Measurements from ENCODE around the gene CETN3. TPM values are rescaled to one million over a fixed set of nuclear protein-coding genes. Genes with fewer than 3 reads are reported as not detected.
A peak's percentile ranks its signal among the peaks of the same experiment; 100 is the strongest.

The CETN3 gene
- polyA plus RNA-seq, 3 donors, result 0.59 to 9.0 (median 7.7) TPM

DNA sequence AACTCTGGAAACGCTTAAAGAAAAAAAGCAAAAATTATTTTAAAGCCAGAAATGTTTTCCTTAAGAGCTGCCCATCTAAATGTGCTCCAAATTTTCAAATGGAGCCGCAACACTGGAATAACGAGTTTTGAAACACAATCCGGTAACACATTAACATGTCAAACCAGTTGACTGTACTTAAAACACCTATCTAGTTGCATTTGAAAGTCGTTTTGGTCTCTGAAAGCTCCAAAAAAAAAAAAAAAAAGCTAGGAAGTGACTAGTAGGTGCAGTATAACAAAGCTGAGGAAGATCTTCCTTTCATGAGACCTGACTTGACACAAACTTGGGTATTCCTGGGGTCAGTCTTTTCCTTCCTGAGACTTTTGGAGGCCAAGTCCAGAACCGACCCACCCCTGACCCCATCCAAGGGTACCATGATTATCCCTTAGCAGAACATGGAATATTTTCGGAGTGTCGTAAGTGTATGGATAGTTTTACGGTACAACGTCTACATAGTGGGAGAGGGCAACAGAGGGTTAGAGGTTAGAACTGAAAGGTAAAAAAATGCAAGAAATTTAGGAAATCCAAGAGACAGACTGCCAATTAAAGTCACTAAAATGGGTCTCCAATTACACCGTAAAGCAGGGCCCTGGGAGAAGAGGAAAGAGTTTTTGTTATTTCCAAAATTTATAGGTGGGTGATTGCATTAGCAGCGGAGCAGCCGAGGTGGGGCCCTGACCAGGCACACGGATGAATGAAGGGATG lies 812 bp downstream of the CETN3 start:
- Mint-ChIP-seq H3K36me3 (peaks cover 14 to 19% of the 10 kb centered on the region in 2 donors), H3K4me3 (no peak overlapping the region), H3K9me3 (no peaks in the 10 kb centered on the region), H3K27me3 (ENCODE audit: low read depth in 3 of 3) (peaks cover 0 to 5% (median 0%) of the 10 kb centered on the region in 3 donors), H3K4me1 (peaks cover 3% of the 10 kb centered on the region), H3K27ac (no peak overlapping the region)
- WGBS (ENCODE audit: insufficient coverage), result 0% methylated on average over 5 of the region's 14 CpGs
- Histone ChIP-seq H3K4me1 (ENCODE audit: control insufficient read depth in 1 of 2, insufficient read depth in 2 of 2, low read length in 2 of 2) (peaks cover 13 to 19% of the 10 kb centered on the region in 2 donors), H2AFZ (ENCODE audit: insufficient read depth, low read depth, low read length, poor library complexity, severe bottlenecking) (peak overlapping the region; percentile 99), H3K79me2 (ENCODE audit: insufficient read depth, low read length) (peaks cover 10% of the 10 kb centered on the region), H3K36me3 (replicated peaks in 1 of 2; ENCODE audit: control insufficient read depth in 1 of 2, insufficient read depth in 2 of 2, low read length in 2 of 2) (peaks cover 12 to 27% of the 10 kb centered on the region in 2 donors), H3K27me3 (ENCODE audit: control insufficient read depth in 2 of 2, insufficient read depth in 2 of 2, low read length in 2 of 2) (no peaks in the 10 kb centered on the region), H3K27ac (ENCODE audit: low read depth in 1 of 2, low read length in 2 of 2) (peak overlapping the region; percentile 83 to 96), H3K9me3 (replicated peaks in 1 of 2; ENCODE audit: control insufficient read depth in 1 of 2, insufficient read depth in 1 of 2, low read length in 2 of 2) (no peaks in the 10 kb centered on the region), H3K4me2 (replicated peaks; ENCODE audit: extremely low read depth, low read length, poor library complexity, severe bottlenecking) (peak overlapping the region; percentile 82), H3K4me3 (replicated peaks in 1 of 3; ENCODE audit: low read depth in 2 of 3, low read length in 3 of 3) (peak overlapping the region; percentile 84 to 100 (median 92)), H4K20me1 (ENCODE audit: insufficient read depth, low read length) (no peaks in the 10 kb centered on the region), H3K9ac (ENCODE audit: insufficient read depth, low read length, poor library complexity, severe bottlenecking) (peak overlapping the region; percentile 91)
- intact Hi-C loops (cut with micrococcal nuclease), result no loop called here
- peak in 1 of 3 donors; percentile 3 for DNase-seq
- TF ChIP-seq, protein P1, sequence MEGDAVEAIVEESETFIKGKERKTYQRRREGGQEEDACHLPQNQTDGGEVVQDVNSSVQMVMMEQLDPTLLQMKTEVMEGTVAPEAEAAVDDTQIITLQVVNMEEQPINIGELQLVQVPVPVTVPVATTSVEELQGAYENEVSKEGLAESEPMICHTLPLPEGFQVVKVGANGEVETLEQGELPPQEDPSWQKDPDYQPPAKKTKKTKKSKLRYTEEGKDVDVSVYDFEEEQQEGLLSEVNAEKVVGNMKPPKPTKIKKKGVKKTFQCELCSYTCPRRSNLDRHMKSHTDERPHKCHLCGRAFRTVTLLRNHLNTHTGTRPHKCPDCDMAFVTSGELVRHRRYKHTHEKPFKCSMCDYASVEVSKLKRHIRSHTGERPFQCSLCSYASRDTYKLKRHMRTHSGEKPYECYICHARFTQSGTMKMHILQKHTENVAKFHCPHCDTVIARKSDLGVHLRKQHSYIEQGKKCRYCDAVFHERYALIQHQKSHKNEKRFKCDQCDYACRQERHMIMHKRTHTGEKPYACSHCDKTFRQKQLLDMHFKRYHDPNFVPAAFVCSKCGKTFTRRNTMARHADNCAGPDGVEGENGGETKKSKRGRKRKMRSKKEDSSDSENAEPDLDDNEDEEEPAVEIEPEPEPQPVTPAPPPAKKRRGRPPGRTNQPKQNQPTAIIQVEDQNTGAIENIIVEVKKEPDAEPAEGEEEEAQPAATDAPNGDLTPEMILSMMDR (IDR thresholded peaks at IDR 0.05), result no peak

DNA sequence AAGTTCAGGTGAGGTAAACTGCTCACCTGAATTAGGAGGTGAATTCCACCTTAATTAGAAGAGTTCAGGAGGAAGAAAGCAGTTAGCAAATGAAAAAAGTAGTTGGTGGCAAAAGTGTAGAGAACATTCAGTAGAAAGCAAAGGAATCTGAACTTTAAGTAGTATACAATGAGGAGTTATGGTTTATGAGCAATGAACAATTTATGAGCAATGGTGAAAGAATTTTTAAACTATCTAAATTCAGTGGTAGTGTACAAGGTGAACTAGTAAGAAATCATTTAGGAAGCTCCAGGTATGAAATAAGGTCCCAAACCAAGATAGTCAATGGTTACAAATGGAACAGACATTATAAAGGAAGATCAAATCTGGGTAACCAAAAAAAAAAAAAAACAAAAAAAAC lies 3.1 kb downstream of the CETN3 start:
- Mint-ChIP-seq H3K4me1 (peaks cover 3% of the 10 kb centered on the region), H3K27ac (no peak overlapping the region), H3K9me3 (no peaks in the 10 kb centered on the region), H3K4me3 (no peak overlapping the region), H3K36me3 (peaks cover 20 to 26% of the 10 kb centered on the region in 2 donors), H3K27me3 (ENCODE audit: low read depth in 3 of 3) (no peaks in the 10 kb centered on the region)
- TF ChIP-seq, protein P1 (IDR thresholded peaks at IDR 0.05), result no peak
- Histone ChIP-seq H3K27me3 (ENCODE audit: control insufficient read depth in 2 of 2, insufficient read depth in 2 of 2, low read length in 2 of 2) (no peaks in the 10 kb centered on the region), H3K79me2 (ENCODE audit: insufficient read depth, low read length) (peaks cover 10% of the 10 kb centered on the region), H3K27ac (ENCODE audit: low read depth in 1 of 2, low read length in 2 of 2) (no peak overlapping the region), H2AFZ (ENCODE audit: insufficient read depth, low read depth, low read length, poor library complexity, severe bottlenecking) (no peak overlapping the region), H3K4me3 (replicated peaks in 1 of 3; ENCODE audit: low read depth in 2 of 3, low read length in 3 of 3) (no peak overlapping the region), H3K9ac (ENCODE audit: insufficient read depth, low read length, poor library complexity, severe bottlenecking) (no peak overlapping the region), H3K4me2 (replicated peaks; ENCODE audit: extremely low read depth, low read length, poor library complexity, severe bottlenecking) (no peak overlapping the region), H3K36me3 (replicated peaks in 1 of 2; ENCODE audit: control insufficient read depth in 1 of 2, insufficient read depth in 2 of 2, low read length in 2 of 2) (peaks cover 18 to 36% of the 10 kb centered on the region in 2 donors), H4K20me1 (ENCODE audit: insufficient read depth, low read length) (no peaks in the 10 kb centered on the region), H3K4me1 (ENCODE audit: control insufficient read depth in 1 of 2, insufficient read depth in 2 of 2, low read length in 2 of 2) (peaks cover 13 to 19% of the 10 kb centered on the region in 2 donors), H3K9me3 (replicated peaks in 1 of 2; ENCODE audit: control insufficient read depth in 1 of 2, insufficient read depth in 1 of 2, low read length in 2 of 2) (no peaks in the 10 kb centered on the region)
- intact Hi-C loops (cut with micrococcal nuclease), result no loop called here
- DNase-seq, result no peak
